ENCODE measurements around the gene KHNYN.

The KHNYN gene

GRCh38 chr14:24395609-24396582, 33.9 kb upstream of the KHNYN start:
- peak; percentile 25 for DNase-seq (ENCODE audit: low read depth)
- H3K4me3 ChIP-seq (replicated peaks; ENCODE audit: low read depth, low read length): no peak overlapping the region
- no peak for TF ChIP-seq CTCF (IDR thresholded peaks at IDR 0.05; ENCODE audit: low read length, missing control alignments)

GRCh38 chr14:24397639-24398292, 32.0 kb upstream of the KHNYN start:
- TF ChIP-seq CTCF (IDR thresholded peaks at IDR 0.05; ENCODE audit: low read length, missing control alignments): no peak
- H3K4me3 ChIP-seq (replicated peaks; ENCODE audit: low read depth, low read length): no peak overlapping the region
- DNase-seq (ENCODE audit: low read depth): no peak

- TF ChIP-seq CTCF (IDR thresholded peaks at IDR 0.05; ENCODE audit: low read length, missing control alignments): no peak
- H3K4me3 ChIP-seq (replicated peaks; ENCODE audit: low read depth, low read length): peak overlapping the region; percentile 72
- DNase-seq (ENCODE audit: low read depth): peak; percentile 48
These were observed 31.5 kb upstream of the KHNYN start for GRCh38 chr14:24398293-24398652.

- peak; percentile 65 for DNase-seq (ENCODE audit: low read depth)
- peak within 1 kb of the TSS; percentile 72 for H3K4me3 ChIP-seq (replicated peaks; ENCODE audit: low read depth, low read length)
- TF ChIP-seq CTCF (IDR thresholded peaks at IDR 0.05; ENCODE audit: low read length, missing control alignments): no peak
These were observed 30.9 kb upstream of the KHNYN start, which contains the start of gene NYNRIN for GRCh38 chr14:24398653-24399446. Gene NYNRIN, plus strand, starts transcription at chr14:24399003. Its CDS starts 244 bp downstream, at chr14:24399247.

GRCh38 chr14:24399447-24399822, 30.3 kb upstream of the KHNYN start:
- TF ChIP-seq CTCF (IDR thresholded peaks at IDR 0.05; ENCODE audit: low read length, missing control alignments): no peak
- DNase-seq (ENCODE audit: low read depth): no peak
- peak overlapping the region; percentile 72 for H3K4me3 ChIP-seq (replicated peaks; ENCODE audit: low read depth, low read length)

- no peak for DNase-seq (ENCODE audit: low read depth)
- TF ChIP-seq CTCF (IDR thresholded peaks at IDR 0.05; ENCODE audit: low read length, missing control alignments): no peak
- H3K4me3 ChIP-seq (replicated peaks; ENCODE audit: low read depth, low read length): peak overlapping the region; percentile 72
These were observed 29.6 kb upstream of the KHNYN start for GRCh38 chr14:24399999-24400718.
